Measurements from ENCODE around the gene CYBA. TPM values are rescaled to one million over a fixed set of nuclear protein-coding genes. Genes with fewer than 3 reads are reported as not detected.

CYBA gene
- polyA plus RNA-seq, 1 experiment = 187 TPM

DNA sequence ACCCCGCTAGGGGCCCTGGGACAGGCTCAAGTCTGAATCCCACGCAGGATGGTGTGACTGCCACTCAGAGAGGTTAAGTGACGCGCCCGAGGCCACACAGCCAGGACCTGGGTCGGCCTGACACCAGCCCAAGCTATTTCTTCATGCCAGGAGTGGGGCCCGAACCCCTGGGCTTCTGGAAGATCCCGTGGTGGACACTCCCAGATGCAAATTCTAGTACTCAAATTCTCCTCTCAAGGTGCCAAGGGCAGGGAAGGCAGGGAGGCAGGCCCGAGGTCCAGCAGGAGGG is 7.3 kb downstream of the CYBA start:
- no peak for DNase-seq (ENCODE audit: low read depth)
- CTCF ChIA-PET = no interaction called here
- POLR2A ChIA-PET = no interaction called here
- TF ChIP-seq, protein P1, sequence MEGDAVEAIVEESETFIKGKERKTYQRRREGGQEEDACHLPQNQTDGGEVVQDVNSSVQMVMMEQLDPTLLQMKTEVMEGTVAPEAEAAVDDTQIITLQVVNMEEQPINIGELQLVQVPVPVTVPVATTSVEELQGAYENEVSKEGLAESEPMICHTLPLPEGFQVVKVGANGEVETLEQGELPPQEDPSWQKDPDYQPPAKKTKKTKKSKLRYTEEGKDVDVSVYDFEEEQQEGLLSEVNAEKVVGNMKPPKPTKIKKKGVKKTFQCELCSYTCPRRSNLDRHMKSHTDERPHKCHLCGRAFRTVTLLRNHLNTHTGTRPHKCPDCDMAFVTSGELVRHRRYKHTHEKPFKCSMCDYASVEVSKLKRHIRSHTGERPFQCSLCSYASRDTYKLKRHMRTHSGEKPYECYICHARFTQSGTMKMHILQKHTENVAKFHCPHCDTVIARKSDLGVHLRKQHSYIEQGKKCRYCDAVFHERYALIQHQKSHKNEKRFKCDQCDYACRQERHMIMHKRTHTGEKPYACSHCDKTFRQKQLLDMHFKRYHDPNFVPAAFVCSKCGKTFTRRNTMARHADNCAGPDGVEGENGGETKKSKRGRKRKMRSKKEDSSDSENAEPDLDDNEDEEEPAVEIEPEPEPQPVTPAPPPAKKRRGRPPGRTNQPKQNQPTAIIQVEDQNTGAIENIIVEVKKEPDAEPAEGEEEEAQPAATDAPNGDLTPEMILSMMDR (IDR thresholded peaks at IDR 0.05; ENCODE audit: insufficient read depth, low read depth, low read length) = no peak
- peaks cover 19% of the 10 kb centered on the region for H3K27me3 ChIP-seq (ENCODE audit: control insufficient read depth, insufficient read depth, low read length)
- peaks cover 3% of the 10 kb centered on the region for H3K36me3 ChIP-seq (ENCODE audit: control insufficient read depth, insufficient read depth, low read length)
- no peak overlapping the region for H3K4me3 ChIP-seq (ENCODE audit: low read depth, low read length)

DNA sequence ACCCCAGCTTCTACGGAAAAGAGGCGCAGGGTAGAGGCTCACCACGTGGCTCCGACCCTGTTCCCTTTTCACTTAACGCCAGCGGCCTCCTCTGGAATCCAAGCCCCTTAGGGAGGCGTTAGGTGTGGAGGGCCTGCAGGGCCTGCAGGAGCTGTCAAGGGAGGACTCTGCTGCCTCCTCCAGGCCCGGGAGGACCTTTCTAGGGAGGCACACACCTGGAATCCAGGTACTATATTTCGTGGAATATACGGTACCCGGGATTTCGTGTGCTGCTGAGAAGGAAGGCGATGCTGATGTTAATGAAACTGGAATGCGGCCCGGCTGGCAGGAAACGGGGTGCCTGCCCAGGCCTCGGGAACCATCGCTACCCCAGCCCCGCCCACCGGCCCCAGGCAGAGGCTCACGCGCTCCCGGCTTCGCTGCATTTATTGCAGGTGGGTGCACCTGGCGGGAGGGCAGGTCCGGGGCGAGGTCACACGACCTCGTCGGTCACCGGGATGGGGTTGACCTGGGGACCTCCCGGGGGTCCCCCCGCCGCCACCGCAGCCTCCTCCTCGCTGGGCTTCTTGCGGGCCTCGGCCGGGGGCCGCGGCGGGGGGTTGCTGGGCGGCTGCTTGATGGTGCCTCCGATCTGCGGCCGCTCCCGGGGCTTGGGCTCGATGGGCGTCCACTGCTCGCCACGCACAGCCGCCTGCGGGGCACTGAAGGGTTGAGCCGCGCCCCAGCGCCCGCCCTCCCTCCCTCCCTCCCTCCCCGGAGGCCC is 7.8 kb downstream of the CYBA start:
- Histone ChIP-seq H3K4me3 (ENCODE audit: low read depth, low read length) (no peak overlapping the region), H3K27me3 (ENCODE audit: control insufficient read depth, insufficient read depth, low read length) (peaks cover 24% of the 10 kb centered on the region), H3K36me3 (ENCODE audit: control insufficient read depth, insufficient read depth, low read length) (peaks cover 3% of the 10 kb centered on the region)
- no peak for DNase-seq (ENCODE audit: low read depth)
- TF ChIP-seq, protein P1 (IDR thresholded peaks at IDR 0.05; ENCODE audit: insufficient read depth, low read depth, low read length) = no peak
- POLR2A ChIA-PET = no interaction called here
- CTCF ChIA-PET = no interaction called here

DNA sequence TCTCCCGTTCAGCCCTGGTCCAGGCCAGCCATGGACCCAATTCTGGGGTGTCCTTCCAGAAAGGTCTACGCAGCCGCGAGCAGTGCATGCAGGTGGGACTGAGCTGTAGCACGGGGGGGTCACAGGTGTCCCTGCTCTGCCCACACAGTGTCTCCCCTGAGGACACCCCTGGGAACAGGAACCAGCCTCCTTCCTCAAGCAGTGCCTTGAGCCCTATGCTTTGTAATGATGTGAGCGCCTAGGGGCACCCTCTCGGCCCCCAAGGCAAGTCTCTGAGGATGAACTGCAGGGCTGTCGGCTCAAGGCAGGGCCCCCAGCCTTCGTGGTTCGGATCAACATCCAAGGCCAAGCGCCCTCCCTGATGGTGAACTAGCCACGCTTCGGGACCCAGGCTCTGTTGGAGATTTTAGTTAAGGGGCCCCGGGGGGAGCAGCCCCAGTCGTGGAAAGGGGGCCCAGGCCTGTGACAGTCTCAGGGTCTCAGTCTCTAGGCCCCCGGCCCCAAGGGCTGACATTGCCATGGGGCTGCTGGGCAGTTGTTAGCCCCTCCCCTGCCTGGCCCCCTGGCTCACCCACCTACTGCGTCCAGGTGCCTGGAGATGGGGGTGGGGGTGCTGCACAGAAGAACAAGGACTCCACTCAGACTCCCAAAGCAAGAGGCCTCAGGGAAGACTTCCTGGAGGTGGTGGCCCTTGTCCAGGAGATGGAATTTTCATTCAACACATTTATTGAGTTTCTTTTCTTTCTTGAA is 10.2 kb downstream of the CYBA start:
- CTCF ChIA-PET = no interaction called here
- DNase-seq (ENCODE audit: low read depth) = no peak
- Histone ChIP-seq H3K27me3 (ENCODE audit: control insufficient read depth, insufficient read depth, low read length) (peaks cover 24% of the 10 kb centered on the region), H3K4me3 (ENCODE audit: low read depth, low read length) (no peak overlapping the region), H3K36me3 (ENCODE audit: control insufficient read depth, insufficient read depth, low read length) (peaks cover 3% of the 10 kb centered on the region)
- TF ChIP-seq, protein P1 (IDR thresholded peaks at IDR 0.05; ENCODE audit: insufficient read depth, low read depth, low read length) = no peak
- POLR2A ChIA-PET = no interaction called here

DNA sequence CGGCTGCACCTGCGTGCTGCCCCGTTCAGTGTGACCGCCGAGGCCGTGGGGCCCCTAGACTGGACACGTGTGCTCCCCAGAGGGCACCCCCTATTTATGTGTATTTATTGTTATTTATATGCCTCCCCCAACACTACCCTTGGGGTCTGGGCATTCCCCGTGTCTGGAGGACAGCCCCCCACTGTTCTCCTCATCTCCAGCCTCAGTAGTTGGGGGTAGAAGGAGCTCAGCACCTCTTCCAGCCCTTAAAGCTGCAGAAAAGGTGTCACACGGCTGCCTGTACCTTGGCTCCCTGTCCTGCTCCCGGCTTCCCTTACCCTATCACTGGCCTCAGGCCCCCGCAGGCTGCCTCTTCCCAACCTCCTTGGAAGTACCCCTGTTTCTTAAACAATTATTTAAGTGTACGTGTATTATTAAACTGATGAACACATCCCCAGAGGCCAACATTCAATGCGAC is 10.8 kb downstream of the CYBA start:
- DNase-seq (ENCODE audit: low read depth) = no peak
- ChIA-PET POLR2A (no interaction called here), CTCF (interaction anchor here (1.2 kb wide), 1 partner anchor 10 kb away, joined by 3 read pairs; no protein-coding TSS in a partner anchor)
- Histone ChIP-seq H3K36me3 (ENCODE audit: control insufficient read depth, insufficient read depth, low read length) (peaks cover 3% of the 10 kb centered on the region), H3K4me3 (ENCODE audit: low read depth, low read length) (no peak overlapping the region), H3K27me3 (ENCODE audit: control insufficient read depth, insufficient read depth, low read length) (peaks cover 24% of the 10 kb centered on the region)
- TF ChIP-seq, protein P1 (IDR thresholded peaks at IDR 0.05; ENCODE audit: insufficient read depth, low read depth, low read length) = no peak

DNA sequence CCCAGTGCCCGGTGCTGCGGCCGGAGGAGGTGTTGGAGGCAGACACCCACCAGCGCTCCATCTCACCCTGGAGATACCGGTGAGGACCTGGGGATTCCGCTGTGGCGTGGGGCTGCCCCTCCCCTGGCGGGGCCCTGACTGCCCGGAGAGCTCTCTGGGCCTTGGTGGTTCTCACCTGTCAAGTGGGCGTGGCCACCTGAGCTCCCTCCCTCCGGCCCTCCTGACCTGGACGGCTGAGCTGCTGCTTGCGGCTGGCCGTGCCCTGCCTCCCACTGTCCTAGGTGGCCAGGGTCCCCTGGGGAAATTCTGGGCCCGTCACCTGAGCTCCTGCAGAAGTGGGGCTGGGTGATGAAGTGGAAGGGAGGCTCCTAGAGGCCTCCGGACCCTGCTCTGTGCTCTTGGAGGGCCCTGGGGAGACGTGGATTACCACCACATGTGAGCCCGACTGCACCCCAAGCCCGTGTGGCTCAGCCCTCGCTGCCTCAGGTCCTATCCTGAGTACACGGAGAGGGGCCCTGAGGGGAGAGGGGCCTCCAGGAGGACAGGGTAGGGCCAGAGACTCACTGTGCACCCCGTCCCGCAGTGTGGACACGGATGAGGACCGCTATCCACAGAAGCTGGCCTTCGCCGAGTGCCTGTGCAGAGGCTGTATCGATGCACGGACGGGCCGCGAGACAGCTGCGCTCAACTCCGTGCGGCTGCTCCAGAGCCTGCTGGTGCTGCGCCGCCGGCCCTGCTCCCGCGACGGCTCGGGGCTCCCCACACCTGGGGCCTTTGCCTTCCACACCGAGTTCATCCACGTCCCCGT is 11.4 kb downstream of the CYBA start:
- POLR2A ChIA-PET = no interaction called here
- DNase-seq (ENCODE audit: low read depth) = no peak
- Histone ChIP-seq H3K27me3 (ENCODE audit: control insufficient read depth, insufficient read depth, low read length) (peaks cover 24% of the 10 kb centered on the region), H3K4me3 (ENCODE audit: low read depth, low read length) (no peak overlapping the region), H3K36me3 (ENCODE audit: control insufficient read depth, insufficient read depth, low read length) (peaks cover 2% of the 10 kb centered on the region)
- CTCF ChIA-PET = interaction anchor here (1.2 kb wide), 1 partner anchor 10 kb away, joined by 3 read pairs; no protein-coding TSS in a partner anchor
- TF ChIP-seq, protein P1 (IDR thresholded peaks at IDR 0.05; ENCODE audit: insufficient read depth, low read depth, low read length) = no peak

Measured in BJ (cell line).